CD4-positive, alpha-beta T cell treated with Interleukin-17A for 1 hour (primary cell): ENCODE measurements around the gene PGAP3.
"Not testable (repeated sequence)": the region's sequence is repeated elsewhere in the genome, so short reads cannot be mapped to it uniquely, and the experiment has no call there.

Experiments used
- DNase-seq: peaks from one replicate; pipeline ENCODE4 v3.0.0-alpha.2; 2020

PGAP3 gene, protein sequence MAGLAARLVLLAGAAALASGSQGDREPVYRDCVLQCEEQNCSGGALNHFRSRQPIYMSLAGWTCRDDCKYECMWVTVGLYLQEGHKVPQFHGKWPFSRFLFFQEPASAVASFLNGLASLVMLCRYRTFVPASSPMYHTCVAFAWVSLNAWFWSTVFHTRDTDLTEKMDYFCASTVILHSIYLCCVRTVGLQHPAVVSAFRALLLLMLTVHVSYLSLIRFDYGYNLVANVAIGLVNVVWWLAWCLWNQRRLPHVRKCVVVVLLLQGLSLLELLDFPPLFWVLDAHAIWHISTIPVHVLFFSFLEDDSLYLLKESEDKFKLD

GRCh38 chr17:39687546-39688474 is at the start of gene PGAP3:
Gene PGAP3 (minus strand): TSS chr17:39688057. CDS start chr17:39688014, 43 bp downstream.
- DNase-seq = peak; percentile 89

DNA sequence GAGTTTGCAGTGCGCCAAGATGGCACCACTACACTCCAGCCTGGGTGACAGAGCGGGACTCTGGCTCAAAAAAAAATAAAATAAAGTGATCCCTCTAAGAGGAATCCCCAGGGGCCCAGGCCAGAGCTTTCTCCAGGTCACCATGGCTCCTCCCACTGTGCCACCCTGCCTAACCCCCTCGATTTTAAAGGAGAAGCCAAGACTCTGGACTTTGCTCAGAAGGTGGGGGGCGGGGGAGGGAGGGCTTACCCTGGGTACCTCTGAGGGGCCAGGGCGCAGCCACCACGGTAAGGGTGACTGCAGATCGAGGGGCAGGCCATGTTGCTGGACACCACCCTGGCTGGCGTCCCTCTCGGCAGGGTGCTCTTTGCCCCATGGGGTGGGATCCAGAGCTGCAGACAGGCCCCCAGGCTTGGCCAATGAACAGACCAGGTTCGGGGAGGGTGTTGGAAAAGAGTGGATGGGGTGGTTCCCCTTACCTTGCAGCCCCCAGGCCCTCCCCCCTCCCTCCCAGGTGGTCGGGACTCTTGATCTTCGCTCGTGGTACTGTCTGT is 49.4 kb upstream of the PGAP3 start:
- DNase-seq = no peak

DNA sequence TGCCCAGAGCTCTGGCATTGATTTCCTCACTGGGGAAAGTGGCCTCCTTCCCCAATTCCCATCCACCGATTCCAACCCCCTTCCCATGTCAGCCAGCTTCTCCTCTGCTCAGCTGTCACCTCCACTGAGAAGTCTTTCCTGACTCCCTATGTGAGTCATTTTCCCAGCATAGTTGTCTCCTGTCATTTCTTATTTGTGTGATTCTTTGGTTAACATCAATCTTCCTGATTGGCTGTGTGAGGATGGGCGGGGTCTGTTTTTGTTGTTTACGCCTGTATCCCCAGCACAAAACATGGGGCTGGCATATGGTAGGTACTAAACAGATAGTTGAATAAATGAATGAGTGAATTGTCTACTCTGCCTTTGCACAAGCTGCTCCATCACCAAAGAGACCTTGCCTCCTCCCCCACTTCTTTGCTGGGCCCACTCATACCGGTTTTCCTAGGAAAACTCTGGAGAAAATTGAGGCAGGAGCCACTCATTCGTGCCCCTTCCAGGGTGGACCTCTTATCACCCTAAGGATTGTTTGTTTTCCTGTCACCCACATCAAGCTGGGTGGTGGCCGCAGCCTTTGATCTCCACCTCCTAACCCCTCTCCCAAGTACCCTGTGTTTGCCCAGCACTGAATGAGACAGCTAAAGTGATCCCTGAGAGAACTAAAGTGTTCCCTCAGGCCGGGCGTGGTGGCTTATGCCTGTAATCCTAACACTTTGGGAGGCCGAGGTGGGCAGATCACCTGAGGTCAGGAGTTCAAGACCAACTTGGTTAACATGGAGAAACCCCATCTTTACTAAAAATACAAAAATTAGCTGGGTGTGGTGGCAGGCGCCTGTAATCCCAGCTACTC is 48.7 kb upstream of the PGAP3 start:
- DNase-seq = no peak

GRCh38 chr17:39735882-39736281 is 48.0 kb upstream of the PGAP3 start:
- no peak for DNase-seq

DNA sequence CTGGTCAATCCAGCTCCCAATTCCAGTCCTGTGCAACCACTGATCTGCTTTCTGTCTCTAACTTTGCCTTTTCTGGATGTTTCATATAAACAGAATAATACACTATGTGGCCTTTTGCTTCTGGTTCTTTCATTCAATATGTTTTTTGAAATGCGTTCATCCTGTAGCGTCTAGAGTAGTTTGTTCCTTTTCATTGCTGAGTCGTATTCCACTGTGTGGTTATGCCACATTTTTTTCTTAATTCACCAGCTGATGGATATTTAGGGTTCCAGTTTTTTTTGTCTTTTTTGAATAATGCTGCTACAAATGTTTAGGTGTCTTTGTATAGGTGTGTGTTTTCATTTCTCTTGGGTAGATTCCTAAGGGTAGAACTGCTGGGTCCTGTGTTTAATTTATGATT is 44.7 kb upstream of the PGAP3 start:
- no peak for DNase-seq

- DNase-seq = peak; percentile 92
Observed at GRCh38 chr17:39730095-39730921, 42.5 kb upstream of the PGAP3 start, which contains the start of gene MIEN1. Gene MIEN1 (minus strand): TSS chr17:39730532. CDS start chr17:39730495, 37 bp downstream.

DNA sequence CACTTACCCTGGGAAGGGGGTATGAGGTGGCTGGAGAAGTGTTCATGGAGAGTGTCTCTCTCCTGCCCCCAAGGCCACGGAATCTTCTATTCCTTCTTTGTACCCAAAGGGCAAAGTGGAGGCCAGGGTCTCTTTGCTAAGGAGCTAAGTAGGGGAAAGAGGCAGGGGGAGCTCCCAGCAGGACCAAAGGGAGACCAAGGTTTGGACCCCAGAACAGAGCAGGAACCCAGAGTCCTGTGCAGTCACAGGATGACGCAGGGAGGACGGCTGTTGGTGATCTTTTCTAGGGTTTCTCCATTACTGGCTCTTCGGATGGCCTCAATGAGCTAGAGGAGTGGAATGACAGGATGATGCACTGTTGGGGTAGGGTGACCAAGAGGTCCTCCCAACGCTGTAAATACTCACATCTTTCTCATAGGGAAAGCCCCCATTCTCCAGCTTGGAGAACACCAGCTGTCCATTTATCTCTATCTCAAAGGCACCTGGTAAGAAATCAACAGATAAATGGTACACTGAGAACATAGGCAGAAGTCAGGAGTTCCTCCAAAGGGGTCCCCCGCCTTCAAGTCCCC is 41.5 kb upstream of the PGAP3 start:
- DNase-seq = no peak

- DNase-seq = no peak
Observed at GRCh38 chr17:39727556-39727955, 39.7 kb upstream of the PGAP3 start.

- DNase-seq = no peak
Observed at GRCh38 chr17:39726617-39727016, 38.8 kb upstream of the PGAP3 start.

GRCh38 chr17:39725923-39726322 is 38.1 kb upstream of the PGAP3 start:
- not testable (repeated sequence) for DNase-seq

GRCh38 chr17:39724731-39725130 is 36.9 kb upstream of the PGAP3 start:
- no peak for DNase-seq

- no peak for DNase-seq
Observed at GRCh38 chr17:39722965-39723848, 35.4 kb upstream of the PGAP3 start.

DNA sequence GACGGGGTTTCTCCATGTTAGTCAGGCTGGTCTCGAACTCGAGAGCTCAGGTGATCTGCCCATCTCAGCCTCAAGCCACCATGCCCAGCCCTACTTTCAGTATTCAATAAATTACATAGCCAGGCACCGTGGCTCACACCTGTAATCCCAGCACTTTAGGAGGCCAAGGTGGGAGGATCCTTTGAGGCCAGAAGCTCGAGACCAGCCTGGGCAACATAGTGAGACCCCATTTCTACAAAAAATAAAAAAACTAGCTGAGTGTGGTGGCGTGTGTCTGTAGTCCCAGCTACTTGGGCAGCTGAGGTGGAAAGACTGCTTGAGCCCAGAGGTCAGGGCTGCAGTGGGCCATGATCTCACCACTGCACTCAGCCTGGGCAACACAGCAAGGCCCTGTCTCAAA is 34.2 kb upstream of the PGAP3 start:
- no peak for DNase-seq

DNA sequence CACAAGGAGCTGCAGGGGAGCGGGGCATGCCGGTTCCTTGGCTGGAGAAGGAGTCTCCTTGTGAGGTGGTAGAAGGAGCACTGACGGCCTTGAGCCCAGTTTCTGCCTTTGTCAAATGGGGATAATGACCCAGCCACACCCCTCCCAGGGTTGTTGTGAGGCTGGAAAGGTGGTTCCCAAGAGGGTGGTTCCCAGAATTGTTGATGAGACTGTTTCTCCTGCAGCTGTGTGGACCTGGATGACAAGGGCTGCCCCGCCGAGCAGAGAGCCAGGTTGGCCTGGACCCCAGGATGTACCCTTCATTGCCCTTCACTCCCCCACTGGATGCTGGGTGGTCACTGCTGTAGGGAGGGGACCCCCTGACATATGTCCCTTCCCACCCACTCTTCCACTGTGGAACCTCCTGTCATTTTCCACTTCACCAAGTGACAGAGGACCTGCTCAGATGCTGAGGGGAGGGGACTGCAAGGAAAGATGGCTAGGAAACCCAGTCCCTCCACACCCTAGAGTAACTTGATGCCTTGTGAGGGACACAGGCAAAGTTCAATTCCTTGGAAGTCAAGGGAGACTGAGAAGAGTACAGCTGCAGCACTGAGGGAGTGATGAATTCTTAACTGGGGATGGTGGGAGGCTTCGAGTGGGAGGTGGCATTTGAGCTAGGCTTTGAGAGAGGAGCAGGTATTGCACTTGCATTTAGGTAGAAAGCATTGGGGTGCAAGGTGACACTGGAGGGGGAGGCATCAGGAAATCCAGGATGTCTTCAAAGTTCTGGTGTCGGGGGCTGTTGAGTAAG is 31.9 kb upstream of the PGAP3 start:
- DNase-seq = no peak

- no peak for DNase-seq
Observed at GRCh38 chr17:39717660-39718059, 29.8 kb upstream of the PGAP3 start.

GRCh38 chr17:39716879-39717536 is 29.2 kb upstream of the PGAP3 start:
- no peak for DNase-seq

- DNase-seq = no peak
Observed at GRCh38 chr17:39716073-39716818, 28.4 kb upstream of the PGAP3 start.
